GM21529 (cell line): ENCODE measurements around the gene TNFRSF12A.
A peak's percentile ranks its signal among the peaks of the same experiment; 100 is the strongest.
"Not testable (repeated sequence)": the region's sequence is repeated elsewhere in the genome, so short reads cannot be mapped to it uniquely, and the experiment has no call there.

Experiments
- ATAC-seq: cut with Tn5 transposase; IDR thresholded peaks from one replicate; pipeline ENCODE4 v1.9.1; 2021; ENCODE audit not compliant: unreplicated experiment

Gene TNFRSF12A

GRCh38 chr16:3045758-3046640 is 25.8 kb downstream of the TNFRSF12A start, which contains the start of gene MMP25:
MMP25 (plus strand) TSS chr16:3046561; CDS start chr16:3046918, 357 bp downstream.
- no peak for ATAC-seq

GRCh38 chr16:3046641-3047386 is 26.6 kb downstream of the TNFRSF12A start:
- no peak for ATAC-seq

GRCh38 chr16:3047387-3047720 is 27.2 kb downstream of the TNFRSF12A start:
- no peak for ATAC-seq

- ATAC-seq, result no peak
These were observed 29.8 kb downstream of the TNFRSF12A start for GRCh38 chr16:3049921-3050481.

- no peak for ATAC-seq
These were observed 30.3 kb downstream of the TNFRSF12A start for GRCh38 chr16:3050487-3050886.

GRCh38 chr16:3051009-3051408 is 30.8 kb downstream of the TNFRSF12A start:
- no peak for ATAC-seq

GRCh38 chr16:3051494-3051893 is 31.3 kb downstream of the TNFRSF12A start:
- ATAC-seq, result no peak

GRCh38 chr16:3052571-3053329 is 32.6 kb downstream of the TNFRSF12A start:
- ATAC-seq, result not testable (repeated sequence)

GRCh38 chr16:3053330-3053710 is 33.2 kb downstream of the TNFRSF12A start:
- ATAC-seq, result not testable (repeated sequence)

- ATAC-seq, result no peak
These were observed 35.0 kb downstream of the TNFRSF12A start for GRCh38 chr16:3054965-3055733.

GRCh38 chr16:3055734-3056115 is 35.6 kb downstream of the TNFRSF12A start:
- not testable (repeated sequence) for ATAC-seq

- no peak for ATAC-seq
These were observed 36.4 kb downstream of the TNFRSF12A start for GRCh38 chr16:3056336-3057180.

- no peak for ATAC-seq
These were observed 37.3 kb downstream of the TNFRSF12A start for GRCh38 chr16:3057181-3058138.

GRCh38 chr16:3058139-3059030 is 38.2 kb downstream of the TNFRSF12A start:
- ATAC-seq, result no peak

- peak; percentile 79 for ATAC-seq
These were observed 39.0 kb downstream of the TNFRSF12A start for GRCh38 chr16:3059041-3059722.

- no peak for ATAC-seq
These were observed 39.6 kb downstream of the TNFRSF12A start for GRCh38 chr16:3059723-3060242.
